Nucleus accumbens (tissue), 56 donors: ENCODE data around the gene PARK7.
A peak's percentile ranks its signal among the peaks of the same experiment; 100 is the strongest.
"Not testable (repeated sequence)": the region's sequence is repeated elsewhere in the genome, so short reads cannot be mapped to it uniquely, and the experiment has no call there.

Experiments
- DNase-seq, 56 donors: peaks; one replicate each; lab custom pipeline; 2025; lab: John Stamatoyannopoulos, UW

Gene PARK7

GRCh38 chr1:7961216-7962013 lies at the start of gene PARK7:
TSS of gene PARK7 (plus strand) at chr1:7961711. CDS start at chr1:7962786, 1,075 bp downstream.
- peak; percentile 88 to 100 (median 99) for DNase-seq

- no peak for DNase-seq
Measured at GRCh38 chr1:7912145-7912544, 49.4 kb upstream of the PARK7 start.

- DNase-seq = no peak
Measured at GRCh38 chr1:7912743-7913557, 48.6 kb upstream of the PARK7 start.

- DNase-seq = no peak
Measured at GRCh38 chr1:7915826-7916500, 45.5 kb upstream of the PARK7 start.

GRCh38 chr1:7916501-7916830 lies 45.0 kb upstream of the PARK7 start:
- peak in 4 of 56 donors; percentile 1 to 21 (median 2) for DNase-seq

GRCh38 chr1:7917971-7918370 lies 43.5 kb upstream of the PARK7 start:
- not testable (repeated sequence) for DNase-seq

GRCh38 chr1:7919880-7920279 lies 41.6 kb upstream of the PARK7 start:
- DNase-seq = no peak

GRCh38 chr1:7921796-7922195 lies 39.7 kb upstream of the PARK7 start:
- no peak for DNase-seq

- DNase-seq = no peak
Measured at GRCh38 chr1:7922301-7922700, 39.2 kb upstream of the PARK7 start.

- DNase-seq = not testable (repeated sequence)
Measured at GRCh38 chr1:7927061-7927460, 34.5 kb upstream of the PARK7 start.

GRCh38 chr1:7928247-7928646 lies 33.3 kb upstream of the PARK7 start:
- no peak for DNase-seq

- DNase-seq = no peak
Measured at GRCh38 chr1:7929637-7930036, 31.9 kb upstream of the PARK7 start.

GRCh38 chr1:7930645-7931445 lies 30.7 kb upstream of the PARK7 start:
- no peak for DNase-seq

- DNase-seq = no peak
Measured at GRCh38 chr1:7931446-7931812, 30.1 kb upstream of the PARK7 start.

- DNase-seq = no peak
Measured at GRCh38 chr1:7932524-7933138, 28.9 kb upstream of the PARK7 start.

GRCh38 chr1:7938070-7938469 lies 23.4 kb upstream of the PARK7 start:
- DNase-seq = no peak

- DNase-seq = no peak
Measured at GRCh38 chr1:7940034-7940433, 21.5 kb upstream of the PARK7 start.

- DNase-seq = no peak
Measured at GRCh38 chr1:7940745-7941436, 20.6 kb upstream of the PARK7 start, which contains the start of gene TNFRSF9. TSS of gene TNFRSF9 (minus strand) at chr1:7940839. CDS start at chr1:7939994, 845 bp downstream.

- no peak for DNase-seq
Measured at GRCh38 chr1:7941437-7941793, 20.1 kb upstream of the PARK7 start.
